Cortex of kidney (tissue), 1 donor: Measurements from ENCODE around the gene C1QTNF12.
"Not testable (repeated sequence)": the region's sequence is repeated elsewhere in the genome, so short reads cannot be mapped to it uniquely, and the experiment has no call there.

ENCODE experiments used
- DNase-seq: peaks from one replicate; lab custom pipeline; 2025; lab: John Stamatoyannopoulos, UW

Gene C1QTNF12

DNA sequence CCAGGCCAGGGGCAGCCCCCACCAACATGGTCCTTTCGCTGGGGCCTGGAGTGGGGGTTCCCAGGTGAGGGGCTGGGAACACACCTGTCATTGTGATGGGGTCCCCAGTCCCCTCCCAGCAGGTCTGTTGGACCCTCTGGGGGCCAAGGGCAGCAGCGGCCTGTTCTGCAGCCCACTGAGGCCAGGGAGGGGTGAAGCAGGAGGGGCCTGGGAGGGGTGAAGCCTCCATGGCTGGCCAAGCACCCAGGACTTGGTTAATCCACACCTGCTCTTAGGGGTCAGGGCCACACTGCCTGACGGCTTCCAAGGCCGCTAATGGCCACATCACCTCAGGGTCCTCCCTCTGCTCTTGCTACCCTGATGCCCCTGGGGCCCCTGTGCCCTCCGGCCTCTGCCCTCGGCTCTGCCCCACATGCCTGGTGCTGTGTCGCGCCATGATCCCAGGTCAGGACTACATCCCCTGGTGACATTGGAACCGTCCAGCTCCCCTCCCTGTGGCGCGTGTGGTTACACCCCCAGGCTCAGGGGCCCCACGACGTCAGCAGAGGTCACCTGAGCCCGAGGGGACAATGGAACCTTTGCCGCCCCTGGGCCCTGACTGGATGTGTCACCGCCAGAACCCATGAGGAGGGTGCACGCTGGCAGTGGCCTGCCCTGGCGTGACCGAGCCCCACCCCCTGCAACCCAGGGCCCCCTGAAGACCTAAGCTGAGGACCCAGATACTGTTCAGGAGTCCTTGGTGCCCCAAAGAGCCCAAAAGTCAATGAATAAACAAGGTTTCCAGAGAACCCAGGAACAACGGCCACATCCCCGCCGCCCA is 47.2 kb downstream of the C1QTNF12 start:
- no peak for DNase-seq

- no peak for DNase-seq
Measured at GRCh38 chr1:1198423-1199140, 47.9 kb downstream of the C1QTNF12 start.

GRCh38 chr1:1197551-1198422 is 48.7 kb downstream of the C1QTNF12 start:
- DNase-seq: no peak

- DNase-seq: no peak
Measured at GRCh38 chr1:1197188-1197500, 49.4 kb downstream of the C1QTNF12 start.

GRCh38 chr1:1196431-1197187 is 49.9 kb downstream of the C1QTNF12 start:
- no peak for DNase-seq

DNA sequence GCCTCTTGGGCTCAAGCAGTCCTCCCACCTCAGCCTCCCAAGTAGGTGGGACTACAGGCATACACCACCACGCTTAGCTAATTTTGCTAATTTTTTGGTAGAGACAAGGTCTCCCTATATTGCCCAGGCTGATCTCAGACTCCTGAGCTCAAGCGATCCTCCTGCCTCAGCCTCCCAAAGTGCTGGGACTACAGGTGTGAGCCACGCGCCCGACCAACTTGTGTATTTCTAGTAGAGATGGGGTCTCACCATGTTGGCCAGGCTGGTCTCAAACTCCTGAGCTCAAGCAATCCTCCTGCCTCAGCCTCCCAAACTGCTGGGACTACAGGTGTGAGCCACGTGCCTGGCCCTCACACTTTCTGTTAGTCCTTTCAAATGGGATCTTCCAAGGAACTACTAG is 50.8 kb downstream of the C1QTNF12 start:
- DNase-seq: not testable (repeated sequence)

DNA sequence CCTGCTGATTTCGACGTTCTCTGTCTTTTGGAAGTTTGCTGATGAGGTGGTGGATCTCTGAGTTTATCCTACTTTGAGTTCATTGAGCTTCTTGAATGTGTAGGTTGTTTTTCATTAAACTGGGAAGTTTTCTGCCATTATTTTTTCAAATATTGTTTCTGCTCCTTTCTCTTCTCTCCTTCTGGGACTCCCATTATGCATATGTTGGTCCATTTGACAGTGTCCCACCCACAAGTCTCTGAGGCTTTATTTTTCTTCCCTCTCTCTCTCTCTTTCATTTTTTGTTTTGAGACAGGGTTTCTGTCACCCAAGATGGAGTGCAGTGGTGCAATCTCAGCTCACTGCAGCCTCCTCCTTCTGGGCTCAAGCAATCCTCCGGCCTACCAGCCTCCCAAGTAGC is 51.8 kb downstream of the C1QTNF12 start:
- DNase-seq: no peak
